HFFc6 (cell line): ENCODE results near the gene RPS3. TPM values are rescaled to one million over a fixed set of nuclear protein-coding genes. Genes with fewer than 3 reads are reported as not detected.
"Not testable (repeated sequence)": the region's sequence is repeated elsewhere in the genome, so short reads cannot be mapped to it uniquely, and the experiment has no call there.

Source experiments
- DNase-seq: peaks from one replicate; pipeline ENCODE4 v3.0.0-alpha.2; 2018
- H3K27ac Mint-ChIP-seq: 2 replicates; pipeline ENCODE4 v1.8.0; 2020; ENCODE audit warnings: mild to moderate bottlenecking, mixed read lengths
- H3K27me3 Mint-ChIP-seq: 2 replicates; pipeline ENCODE4 v1.8.0; 2021; ENCODE audit warnings: mild to moderate bottlenecking, moderate library complexity, mixed read lengths; ENCODE audit not compliant: insufficient read depth
- H3K36me3 Mint-ChIP-seq: 2 replicates; pipeline ENCODE4 v1.8.0; 2021; ENCODE audit warnings: low read depth, mixed read lengths
- H3K4me1 Mint-ChIP-seq: 2 replicates; pipeline ENCODE4 v1.8.0; 2020; ENCODE audit warnings: low read depth, mixed read lengths
- H3K4me3 Mint-ChIP-seq: 2 replicates; pipeline ENCODE4 v1.8.0; 2020; ENCODE audit warnings: mild to moderate bottlenecking, moderate library complexity, mixed read lengths
- H3K9me3 Mint-ChIP-seq: 2 replicates; pipeline ENCODE4 v1.8.0; 2020; ENCODE audit warnings: mild to moderate bottlenecking, mixed read lengths
- total RNA-seq, 6 experiments: library from RNA; stranded (reverse); fragmentation: NEBNext Ultra II Directional; extraction: Animal tissue kit (Norgen Biotek cat#: 25700); gene quantifications; 2 replicates in 1 of 6; 3 replicates in 5 of 6; pipeline ENCODE4 v1.2.3, GENCODE V29; 2021
- TF ChIP-seq, protein P1 (sequence below): fragments of 200-600 bp; sonication (generic); IDR thresholded peaks from 2 replicates; pipeline ENCODE4 v1.5.0; 2021; ENCODE audit warnings: antibody characterized with exemption, mild to moderate bottlenecking

The RPS3 gene
- total RNA-seq, 6 experiments from 2014 or later, result 1,897 to 2,167 (median 1,932) TPM

DNA sequence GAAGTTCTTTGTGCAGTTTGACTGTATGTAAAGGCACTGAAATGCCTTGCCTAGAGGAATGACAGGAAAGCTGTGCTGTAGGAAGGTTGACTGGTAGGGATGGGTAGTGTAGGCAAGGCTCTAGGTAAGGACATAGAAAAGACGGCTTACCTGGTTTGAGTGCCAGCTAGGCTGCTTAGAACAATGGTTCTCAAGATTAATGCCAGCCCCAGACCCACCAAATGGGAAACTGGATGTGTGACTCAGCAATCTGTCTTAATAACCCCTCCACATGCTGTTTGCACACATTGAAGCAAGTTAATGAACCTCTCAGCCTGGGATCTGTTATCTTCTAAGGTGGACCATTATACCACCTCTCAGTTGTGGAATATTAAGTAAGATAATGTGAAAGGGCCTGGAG is 3.7 kb downstream of the RPS3 start:
- no peaks in the 10 kb centered on the region for H3K9me3 Mint-ChIP-seq
- peaks cover 67% of the 10 kb centered on the region for H3K4me1 Mint-ChIP-seq
- H3K4me3 Mint-ChIP-seq, result peak overlapping the region; percentile 96
- H3K27ac Mint-ChIP-seq, result peak overlapping the region; percentile 60
- peaks cover 66% of the 10 kb centered on the region for H3K36me3 Mint-ChIP-seq
- peaks cover 9% of the 10 kb centered on the region for H3K27me3 Mint-ChIP-seq
- DNase-seq, result no peak
- TF ChIP-seq, protein P1, sequence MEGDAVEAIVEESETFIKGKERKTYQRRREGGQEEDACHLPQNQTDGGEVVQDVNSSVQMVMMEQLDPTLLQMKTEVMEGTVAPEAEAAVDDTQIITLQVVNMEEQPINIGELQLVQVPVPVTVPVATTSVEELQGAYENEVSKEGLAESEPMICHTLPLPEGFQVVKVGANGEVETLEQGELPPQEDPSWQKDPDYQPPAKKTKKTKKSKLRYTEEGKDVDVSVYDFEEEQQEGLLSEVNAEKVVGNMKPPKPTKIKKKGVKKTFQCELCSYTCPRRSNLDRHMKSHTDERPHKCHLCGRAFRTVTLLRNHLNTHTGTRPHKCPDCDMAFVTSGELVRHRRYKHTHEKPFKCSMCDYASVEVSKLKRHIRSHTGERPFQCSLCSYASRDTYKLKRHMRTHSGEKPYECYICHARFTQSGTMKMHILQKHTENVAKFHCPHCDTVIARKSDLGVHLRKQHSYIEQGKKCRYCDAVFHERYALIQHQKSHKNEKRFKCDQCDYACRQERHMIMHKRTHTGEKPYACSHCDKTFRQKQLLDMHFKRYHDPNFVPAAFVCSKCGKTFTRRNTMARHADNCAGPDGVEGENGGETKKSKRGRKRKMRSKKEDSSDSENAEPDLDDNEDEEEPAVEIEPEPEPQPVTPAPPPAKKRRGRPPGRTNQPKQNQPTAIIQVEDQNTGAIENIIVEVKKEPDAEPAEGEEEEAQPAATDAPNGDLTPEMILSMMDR, result no peak

- DNase-seq, result no peak
- TF ChIP-seq, protein P1, result no peak
- Mint-ChIP-seq H3K36me3 (peaks cover 68% of the 10 kb centered on the region), H3K4me3 (peak overlapping the region; percentile 32; the same call in 1 of the 2 replicates), H3K27me3 (peaks cover 9% of the 10 kb centered on the region), H3K27ac (peak overlapping the region; percentile 61), H3K9me3 (no peaks in the 10 kb centered on the region), H3K4me1 (peaks cover 66% of the 10 kb centered on the region)
These were observed 4.8 kb downstream of the RPS3 start for GRCh38 chr11:75403983-75404658.

DNA sequence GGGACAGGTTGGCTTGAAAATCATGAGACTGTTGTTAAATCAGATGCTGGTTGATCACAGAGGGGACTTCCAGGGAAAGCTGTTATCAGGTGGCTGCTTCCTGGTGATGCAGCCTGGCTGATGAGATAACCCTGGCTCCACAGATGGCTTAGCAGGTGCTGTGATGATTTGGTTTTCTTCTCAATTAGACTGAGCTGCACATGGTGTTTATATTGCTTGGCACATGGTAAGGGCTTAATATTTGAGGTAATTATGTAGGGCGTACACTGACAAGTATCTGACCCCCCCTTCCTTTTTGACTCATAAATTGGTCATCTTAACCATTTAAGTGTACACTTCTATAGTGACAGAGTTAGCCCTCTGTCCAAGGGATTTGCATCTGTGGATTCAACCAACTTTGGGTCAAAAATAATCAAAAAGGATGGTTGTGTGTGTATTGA is 7.0 kb downstream of the RPS3 start:
- Mint-ChIP-seq H3K9me3 (no peaks in the 10 kb centered on the region), H3K36me3 (peaks cover 50% of the 10 kb centered on the region), H3K27ac (peak overlapping the region; percentile 40), H3K4me3 (no peak overlapping the region), H3K4me1 (peaks cover 56% of the 10 kb centered on the region), H3K27me3 (peaks cover 4% of the 10 kb centered on the region; the same call in 1 of the 2 replicates)
- peak; percentile 13 for DNase-seq
- TF ChIP-seq, protein P1, result no peak

- DNase-seq, result no peak
- H3K9me3 Mint-ChIP-seq, result no peaks in the 10 kb centered on the region
- peaks cover 2% of the 10 kb centered on the region; the same call in 1 of the 2 replicates for H3K27me3 Mint-ChIP-seq
- H3K4me1 Mint-ChIP-seq, result peaks cover 31% of the 10 kb centered on the region
- H3K36me3 Mint-ChIP-seq, result peaks cover 24% of the 10 kb centered on the region
- H3K27ac Mint-ChIP-seq, result peak overlapping the region; percentile 40; the same call in 1 of the 2 replicates
- no peak overlapping the region for H3K4me3 Mint-ChIP-seq
- TF ChIP-seq, protein P1, result no peak
These were observed 9.6 kb downstream of the RPS3 start for GRCh38 chr11:75408957-75409219.

DNA sequence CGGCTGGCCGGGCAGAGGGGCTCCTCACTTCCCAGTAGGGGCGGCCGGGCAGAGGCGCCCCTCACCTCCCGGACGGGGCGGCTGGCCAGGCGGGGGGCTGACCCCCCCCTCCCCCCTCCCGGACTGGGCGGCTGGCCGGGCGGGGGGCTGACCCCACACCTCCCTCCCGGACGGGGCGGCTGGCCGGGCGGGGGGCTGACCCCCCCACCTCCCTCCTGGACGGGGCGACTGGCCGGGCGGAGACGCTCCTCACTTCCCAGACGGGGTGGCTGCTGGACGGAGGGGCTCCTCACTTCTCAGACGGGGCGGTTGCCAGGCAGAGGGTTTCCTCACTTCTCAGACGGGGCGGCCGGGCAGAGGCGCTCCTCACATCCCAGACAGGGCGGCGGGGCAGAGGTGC is 10.7 kb downstream of the RPS3 start:
- not testable (repeated sequence) for H3K27ac Mint-ChIP-seq, DNase-seq, H3K27me3 Mint-ChIP-seq, H3K9me3 Mint-ChIP-seq, H3K4me3 Mint-ChIP-seq
- Mint-ChIP-seq H3K36me3 (peaks cover 16% of the 10 kb centered on the region), H3K4me1 (peaks cover 22% of the 10 kb centered on the region)

DNA sequence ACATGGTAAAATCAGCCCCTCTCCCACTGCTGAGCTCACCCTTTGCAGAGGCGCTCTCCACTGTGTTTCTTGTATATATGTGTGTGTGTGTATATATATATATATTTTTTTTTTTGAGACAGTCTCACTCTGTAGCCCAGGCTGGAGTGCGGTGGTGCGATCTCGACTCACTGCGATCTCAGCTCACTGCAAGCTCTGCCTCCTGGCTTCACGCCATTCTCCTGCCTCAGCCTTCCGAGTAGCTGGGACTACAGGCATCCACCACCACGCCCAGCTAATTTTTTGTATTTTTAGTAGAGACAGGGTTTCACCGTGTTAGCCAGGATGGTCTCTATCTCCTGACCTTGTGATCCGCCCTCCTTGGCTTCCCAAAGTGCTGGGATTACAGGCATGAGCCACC is 13.8 kb downstream of the RPS3 start:
- H3K4me3 Mint-ChIP-seq, DNase-seq, H3K4me1 Mint-ChIP-seq, H3K27ac Mint-ChIP-seq, H3K36me3 Mint-ChIP-seq, H3K27me3 Mint-ChIP-seq, H3K9me3 Mint-ChIP-seq: not testable (repeated sequence)

- Mint-ChIP-seq H3K27ac (no peak overlapping the region), H3K4me3 (no peak overlapping the region), H3K36me3 (no peaks in the 10 kb centered on the region; the same call in 1 of the 2 replicates), H3K9me3 (no peaks in the 10 kb centered on the region), H3K27me3 (no peaks in the 10 kb centered on the region), H3K4me1 (peaks cover 13% of the 10 kb centered on the region)
- TF ChIP-seq, protein P1, result no peak
- no peak for DNase-seq
These were observed 14.5 kb downstream of the RPS3 start for GRCh38 chr11:75413864-75414263.
